Glutamatergic neuron (in vitro differentiated cells): ENCODE measurements around the gene JADE1. TPM values are rescaled to one million over a fixed set of nuclear protein-coding genes. Genes with fewer than 3 reads are reported as not detected.

Source experiments
- DNase-seq: peaks from one replicate; pipeline ENCODE4 v3.0.0; 2022
- H3K27ac Mint-ChIP-seq: one replicate; pipeline ENCODE4 v1.8.0; 2020; ENCODE audit warnings: mild to moderate bottlenecking, mixed read lengths, inconsistent platforms; ENCODE audit not compliant: unreplicated experiment
- H3K27me3 Mint-ChIP-seq: one replicate; pipeline ENCODE4 v1.8.0; 2020; ENCODE audit warnings: mild to moderate bottlenecking, moderate library complexity, mixed read lengths, inconsistent platforms; ENCODE audit not compliant: unreplicated experiment
- H3K36me3 Mint-ChIP-seq: one replicate; pipeline ENCODE4 v1.8.0; 2020; ENCODE audit warnings: mild to moderate bottlenecking, mixed read lengths, inconsistent platforms; ENCODE audit not compliant: unreplicated experiment
- H3K4me1 Mint-ChIP-seq: one replicate; pipeline ENCODE4 v1.8.0; 2020; ENCODE audit warnings: mild to moderate bottlenecking, low read depth, mixed read lengths, inconsistent platforms; ENCODE audit not compliant: unreplicated experiment
- H3K4me3 Mint-ChIP-seq: one replicate; pipeline ENCODE4 v1.8.0; 2020; ENCODE audit warnings: mild to moderate bottlenecking, mixed read lengths, inconsistent platforms; ENCODE audit not compliant: unreplicated experiment
- H3K9me3 Mint-ChIP-seq: one replicate; pipeline ENCODE4 v1.8.0; 2020; ENCODE audit warnings: mild to moderate bottlenecking, moderate library complexity, mixed read lengths, inconsistent platforms; ENCODE audit not compliant: unreplicated experiment
- long read RNA-seq: library from polyadenylated mRNA; unstranded; transcript quantifications from one replicate; pipeline ENCODE4 v2.0.0, GENCODE V29; 2020; ENCODE audit not compliant: unreplicated experiment
- total RNA-seq: library from RNA; stranded (reverse); fragmentation: NEBNext Ultra II Directional; extraction: Animal tissue kit (Norgen Biotek cat#: 25700); gene quantifications from one replicate; pipeline ENCODE4 v1.2.1, GENCODE V29; 2021; ENCODE audit not compliant: unreplicated experiment
- TF ChIP-seq, protein P1 (sequence below): fragments of 200-600 bp; sonication (generic); IDR thresholded peaks from one replicate; pipeline ENCODE4 v1.5.0; 2021; ENCODE audit not compliant: partially characterized antibody, unreplicated experiment

Gene JADE1
- 9.1 TPM for total RNA-seq
- long read RNA-seq = 0 reads

DNA sequence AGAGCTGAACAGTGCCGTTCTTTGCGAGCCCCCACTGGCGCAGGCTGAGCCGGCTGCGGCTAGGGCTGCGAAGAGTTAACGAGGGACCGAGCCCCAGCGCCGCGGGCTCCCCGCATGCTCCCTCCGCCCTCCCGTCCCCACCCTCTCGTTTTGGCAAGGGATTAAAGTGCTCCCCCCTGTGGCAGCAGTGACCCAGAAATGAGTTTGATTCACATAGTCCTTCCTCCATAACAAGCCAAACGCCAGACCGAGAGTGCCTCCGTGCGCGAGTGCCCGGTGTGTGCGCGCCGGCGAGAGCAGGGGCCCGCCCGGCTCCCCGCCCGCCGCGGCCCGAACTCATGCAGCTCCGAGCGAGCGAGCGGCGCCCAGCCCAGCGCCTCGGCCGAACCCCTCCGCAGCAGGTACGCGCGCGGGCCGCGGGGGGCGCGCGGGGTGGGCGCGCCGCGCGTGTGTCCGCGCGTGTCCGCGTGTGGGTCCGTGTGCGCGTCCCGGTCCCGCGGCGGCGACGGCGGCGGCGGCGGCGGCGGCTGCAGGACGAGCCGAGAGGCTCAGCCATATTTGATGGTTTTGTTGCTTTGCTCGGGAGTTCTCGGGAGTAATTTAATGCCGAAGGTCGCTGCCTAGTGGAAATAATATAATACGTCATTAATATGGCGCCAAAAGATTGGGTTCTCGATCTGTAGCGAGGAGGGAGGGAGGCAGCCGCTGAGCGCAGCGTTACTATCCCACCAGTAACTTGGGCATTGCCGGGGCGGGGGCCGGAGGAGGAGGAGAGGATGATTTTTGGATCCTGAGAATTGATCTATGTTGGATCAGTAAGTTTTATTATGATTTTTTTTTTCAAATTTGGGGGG, at the start of gene JADE1:
Gene JADE1 (plus strand): TSS at position 224 of the 854 bp plus-strand sequence. CDS start 22,059 bp downstream, outside the sequence.
- Mint-ChIP-seq H3K4me3 (peak within 1 kb of the TSS; percentile 97), H3K9me3 (peaks cover 6% of the 10 kb centered on the region), H3K4me1 (peaks cover 3% of the 10 kb centered on the region), H3K27me3 (peaks cover 4% of the 10 kb centered on the region), H3K27ac (peak within 1 kb of the TSS; percentile 93), H3K36me3 (no peaks in the 10 kb centered on the region)
- DNase-seq = peak; percentile 91
- TF ChIP-seq, protein P1, sequence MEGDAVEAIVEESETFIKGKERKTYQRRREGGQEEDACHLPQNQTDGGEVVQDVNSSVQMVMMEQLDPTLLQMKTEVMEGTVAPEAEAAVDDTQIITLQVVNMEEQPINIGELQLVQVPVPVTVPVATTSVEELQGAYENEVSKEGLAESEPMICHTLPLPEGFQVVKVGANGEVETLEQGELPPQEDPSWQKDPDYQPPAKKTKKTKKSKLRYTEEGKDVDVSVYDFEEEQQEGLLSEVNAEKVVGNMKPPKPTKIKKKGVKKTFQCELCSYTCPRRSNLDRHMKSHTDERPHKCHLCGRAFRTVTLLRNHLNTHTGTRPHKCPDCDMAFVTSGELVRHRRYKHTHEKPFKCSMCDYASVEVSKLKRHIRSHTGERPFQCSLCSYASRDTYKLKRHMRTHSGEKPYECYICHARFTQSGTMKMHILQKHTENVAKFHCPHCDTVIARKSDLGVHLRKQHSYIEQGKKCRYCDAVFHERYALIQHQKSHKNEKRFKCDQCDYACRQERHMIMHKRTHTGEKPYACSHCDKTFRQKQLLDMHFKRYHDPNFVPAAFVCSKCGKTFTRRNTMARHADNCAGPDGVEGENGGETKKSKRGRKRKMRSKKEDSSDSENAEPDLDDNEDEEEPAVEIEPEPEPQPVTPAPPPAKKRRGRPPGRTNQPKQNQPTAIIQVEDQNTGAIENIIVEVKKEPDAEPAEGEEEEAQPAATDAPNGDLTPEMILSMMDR = peak; percentile 55

GRCh38 chr4:128766781-128767180, 42.7 kb upstream of the JADE1 start:
- Mint-ChIP-seq H3K4me3 (no peak overlapping the region), H3K27ac (no peak overlapping the region), H3K4me1 (no peaks in the 10 kb centered on the region), H3K36me3 (no peaks in the 10 kb centered on the region), H3K9me3 (no peaks in the 10 kb centered on the region), H3K27me3 (peaks cover 2% of the 10 kb centered on the region)
- TF ChIP-seq, protein P1 = no peak
- DNase-seq = no peak

DNA sequence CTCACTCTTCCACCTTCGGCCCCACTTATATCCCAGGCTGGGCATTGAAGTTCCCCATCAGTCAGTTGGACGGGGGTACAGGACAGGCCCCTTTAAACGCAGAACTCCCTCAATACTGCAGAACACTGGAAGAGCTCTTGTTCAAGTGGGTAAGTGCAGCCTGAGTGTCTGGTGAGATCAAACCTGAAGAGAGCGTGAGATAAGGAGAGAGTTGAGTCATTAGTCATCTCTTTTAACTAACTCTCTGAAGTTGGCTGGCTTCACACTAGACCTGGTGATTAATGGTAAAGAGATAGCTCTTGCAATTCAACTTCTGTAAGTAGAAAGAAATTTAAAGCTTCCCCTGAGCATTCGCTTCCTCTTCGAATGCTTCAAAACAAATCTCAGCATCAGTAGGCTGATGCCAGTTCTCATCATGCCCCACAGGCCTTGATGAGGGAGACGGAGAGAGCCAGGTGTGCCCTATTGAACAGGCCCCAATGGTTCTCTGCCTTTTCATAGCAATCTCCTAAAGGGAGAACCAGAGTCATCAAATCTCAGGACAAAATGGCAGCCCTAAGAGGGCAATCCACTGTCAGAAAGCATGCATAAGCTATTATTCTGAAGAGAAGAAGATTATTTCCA, 41.0 kb upstream of the JADE1 start:
- Mint-ChIP-seq H3K27ac (no peak overlapping the region), H3K36me3 (no peaks in the 10 kb centered on the region), H3K9me3 (no peaks in the 10 kb centered on the region), H3K27me3 (peaks cover 2% of the 10 kb centered on the region), H3K4me3 (no peak overlapping the region), H3K4me1 (no peaks in the 10 kb centered on the region)
- TF ChIP-seq, protein P1 = no peak
- no peak for DNase-seq

DNA sequence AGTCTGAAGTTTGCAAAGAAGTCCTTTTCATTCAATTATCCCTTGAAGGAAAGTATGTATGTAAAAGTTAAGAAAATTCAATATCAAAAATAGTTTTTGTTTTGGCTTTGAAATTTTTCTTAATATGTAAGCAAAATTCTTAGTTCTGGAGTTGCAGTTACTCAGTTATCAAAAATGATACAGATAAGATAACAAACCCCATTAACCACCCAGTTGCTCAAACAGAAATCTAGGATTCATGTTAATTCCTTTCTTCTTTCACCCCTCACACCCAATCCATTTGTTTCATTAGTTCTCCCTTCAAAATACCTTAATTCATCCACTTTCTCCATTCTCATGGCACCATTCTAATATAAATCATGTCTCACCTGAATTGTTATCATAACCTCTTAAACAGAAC, 40.5 kb upstream of the JADE1 start:
- no peak for DNase-seq
- H3K36me3 Mint-ChIP-seq = no peaks in the 10 kb centered on the region
- H3K9me3 Mint-ChIP-seq = no peaks in the 10 kb centered on the region
- H3K4me1 Mint-ChIP-seq = no peaks in the 10 kb centered on the region
- H3K27me3 Mint-ChIP-seq = peaks cover 2% of the 10 kb centered on the region
- no peak overlapping the region for H3K4me3 Mint-ChIP-seq
- TF ChIP-seq, protein P1 = no peak
- no peak overlapping the region for H3K27ac Mint-ChIP-seq

DNA sequence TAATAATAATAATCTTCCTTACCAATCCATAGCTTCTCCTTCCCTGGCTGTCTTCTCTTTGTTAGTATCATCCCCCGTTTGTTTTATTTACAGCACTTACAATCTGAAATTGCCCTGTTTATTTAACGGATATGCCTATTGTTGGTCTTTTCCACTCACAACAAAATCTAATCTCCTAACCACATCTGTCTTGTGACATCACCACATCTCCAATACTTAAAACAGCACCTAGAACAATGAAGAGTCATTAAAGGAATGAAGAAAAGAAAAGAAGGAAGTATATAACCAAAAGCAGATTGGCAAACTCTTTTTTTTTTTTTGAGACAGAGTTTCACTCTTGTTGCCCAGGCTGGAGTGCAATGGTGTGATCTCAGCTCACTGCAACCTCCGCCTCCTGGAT, 38.7 kb upstream of the JADE1 start:
- H3K27me3 Mint-ChIP-seq = peaks cover 2% of the 10 kb centered on the region
- no peak overlapping the region for H3K27ac Mint-ChIP-seq

More for the DNA sequence above, 38.7 kb upstream of the JADE1 start:
- DNase-seq = no peak
- no peak overlapping the region for H3K4me3 Mint-ChIP-seq
- TF ChIP-seq, protein P1 = no peak
- H3K4me1 Mint-ChIP-seq = no peaks in the 10 kb centered on the region
- no peaks in the 10 kb centered on the region for H3K9me3 Mint-ChIP-seq
- no peaks in the 10 kb centered on the region for H3K36me3 Mint-ChIP-seq
